ENCODE results near the gene CNTF.

CNTF gene

GRCh38 chr11:58625826-58626460 lies 3.5 kb downstream of the CNTF start:
- Histone ChIP-seq H3K4me3 (ENCODE audit: low read length in 2 of 2) (no peak overlapping the region), H3K27ac (ENCODE audit: low read depth in 2 of 2, low read length in 2 of 2) (no peak overlapping the region), H3K9ac (ENCODE audit: low read depth in 1 of 2, low read length in 2 of 2) (no peak overlapping the region), H3K4me1 (ENCODE audit: control insufficient read depth in 2 of 2, insufficient read depth in 2 of 2, low read length in 2 of 2) (no peaks in the 10 kb centered on the region), H3K9me3 (ENCODE audit: control insufficient read depth in 2 of 2, low read length in 2 of 2) (no peaks in the 10 kb centered on the region), H3K27me3 (ENCODE audit: control insufficient read depth in 2 of 2, insufficient read depth in 2 of 2, low read length in 2 of 2) (no peaks in the 10 kb centered on the region), H3K36me3 (ENCODE audit: control insufficient read depth in 2 of 2, insufficient read depth in 2 of 2, low read length in 2 of 2) (peaks cover 27 to 32% of the 10 kb centered on the region in 2 donors)

- Histone ChIP-seq H3K36me3 (ENCODE audit: control insufficient read depth in 2 of 2, insufficient read depth in 2 of 2, low read length in 2 of 2) (peaks cover 26 to 27% of the 10 kb centered on the region in 2 donors), H3K27ac (ENCODE audit: low read depth in 2 of 2, low read length in 2 of 2) (no peak overlapping the region)
Observed at GRCh38 chr11:58626934-58627483, 4.5 kb downstream of the CNTF start.

GRCh38 chr11:58628446-58628845 lies 6.0 kb downstream of the CNTF start:
- peaks cover 14 to 19% of the 10 kb centered on the region in 2 donors for H3K36me3 ChIP-seq (ENCODE audit: control insufficient read depth in 2 of 2, insufficient read depth in 2 of 2, low read length in 2 of 2)
- no peak overlapping the region for H3K9ac ChIP-seq (ENCODE audit: low read depth in 1 of 2, low read length in 2 of 2)
- no peak overlapping the region for H3K27ac ChIP-seq (ENCODE audit: low read depth in 2 of 2, low read length in 2 of 2)
- H3K4me3 ChIP-seq (ENCODE audit: low read length in 2 of 2) = no peak overlapping the region
- no peaks in the 10 kb centered on the region for H3K4me1 ChIP-seq (ENCODE audit: control insufficient read depth in 2 of 2, insufficient read depth in 2 of 2, low read length in 2 of 2)
- H3K9me3 ChIP-seq (ENCODE audit: control insufficient read depth in 2 of 2, low read length in 2 of 2) = no peaks in the 10 kb centered on the region
- H3K27me3 ChIP-seq (ENCODE audit: control insufficient read depth in 2 of 2, insufficient read depth in 2 of 2, low read length in 2 of 2) = no peaks in the 10 kb centered on the region

More at GRCh38 chr11:58626934-58627483, 4.5 kb downstream of the CNTF start:
- Histone ChIP-seq H3K4me1 (ENCODE audit: control insufficient read depth in 2 of 2, insufficient read depth in 2 of 2, low read length in 2 of 2) (no peaks in the 10 kb centered on the region), H3K4me3 (ENCODE audit: low read length in 2 of 2) (no peak overlapping the region), H3K9me3 (ENCODE audit: control insufficient read depth in 2 of 2, low read length in 2 of 2) (no peaks in the 10 kb centered on the region), H3K9ac (ENCODE audit: low read depth in 1 of 2, low read length in 2 of 2) (no peak overlapping the region), H3K27me3 (ENCODE audit: control insufficient read depth in 2 of 2, insufficient read depth in 2 of 2, low read length in 2 of 2) (no peaks in the 10 kb centered on the region)

GRCh38 chr11:58629857-58630256 lies 7.4 kb downstream of the CNTF start:
- Histone ChIP-seq H3K4me1 (ENCODE audit: control insufficient read depth in 2 of 2, insufficient read depth in 2 of 2, low read length in 2 of 2) (no peaks in the 10 kb centered on the region), H3K27ac (ENCODE audit: low read depth in 2 of 2, low read length in 2 of 2) (no peak overlapping the region), H3K9me3 (ENCODE audit: control insufficient read depth in 2 of 2, low read length in 2 of 2) (no peaks in the 10 kb centered on the region), H3K36me3 (ENCODE audit: control insufficient read depth in 2 of 2, insufficient read depth in 2 of 2, low read length in 2 of 2) (peaks cover 6 to 9% of the 10 kb centered on the region in 2 donors), H3K4me3 (ENCODE audit: low read length in 2 of 2) (no peak overlapping the region), H3K9ac (ENCODE audit: low read depth in 1 of 2, low read length in 2 of 2) (no peak overlapping the region), H3K27me3 (ENCODE audit: control insufficient read depth in 2 of 2, insufficient read depth in 2 of 2, low read length in 2 of 2) (no peaks in the 10 kb centered on the region)

- Histone ChIP-seq H3K4me3 (ENCODE audit: low read length in 2 of 2) (no peak overlapping the region), H3K36me3 (ENCODE audit: control insufficient read depth in 2 of 2, insufficient read depth in 2 of 2, low read length in 2 of 2) (peaks cover 0 to 3% of the 10 kb centered on the region in 2 donors), H3K4me1 (ENCODE audit: control insufficient read depth in 2 of 2, insufficient read depth in 2 of 2, low read length in 2 of 2) (no peaks in the 10 kb centered on the region), H3K27ac (ENCODE audit: low read depth in 2 of 2, low read length in 2 of 2) (no peak overlapping the region), H3K9ac (ENCODE audit: low read depth in 1 of 2, low read length in 2 of 2) (no peak overlapping the region), H3K9me3 (ENCODE audit: control insufficient read depth in 2 of 2, low read length in 2 of 2) (no peaks in the 10 kb centered on the region), H3K27me3 (ENCODE audit: control insufficient read depth in 2 of 2, insufficient read depth in 2 of 2, low read length in 2 of 2) (no peaks in the 10 kb centered on the region)
Observed at GRCh38 chr11:58631378-58631777, 8.9 kb downstream of the CNTF start.

GRCh38 chr11:58632510-58632909 lies 10.0 kb downstream of the CNTF start:
- no peaks in the 10 kb centered on the region for H3K4me1 ChIP-seq (ENCODE audit: control insufficient read depth in 2 of 2, insufficient read depth in 2 of 2, low read length in 2 of 2)
- H3K27ac ChIP-seq (ENCODE audit: low read depth in 2 of 2, low read length in 2 of 2) = no peak overlapping the region
- H3K36me3 ChIP-seq (ENCODE audit: control insufficient read depth in 2 of 2, insufficient read depth in 2 of 2, low read length in 2 of 2) = peaks cover 0 to 3% of the 10 kb centered on the region in 2 donors
- H3K9me3 ChIP-seq (ENCODE audit: control insufficient read depth in 2 of 2, low read length in 2 of 2) = no peaks in the 10 kb centered on the region
- H3K4me3 ChIP-seq (ENCODE audit: low read length in 2 of 2) = no peak overlapping the region
- H3K9ac ChIP-seq (ENCODE audit: low read depth in 1 of 2, low read length in 2 of 2) = no peak overlapping the region
- no peaks in the 10 kb centered on the region for H3K27me3 ChIP-seq (ENCODE audit: control insufficient read depth in 2 of 2, insufficient read depth in 2 of 2, low read length in 2 of 2)

- Histone ChIP-seq H3K4me1 (ENCODE audit: control insufficient read depth in 2 of 2, insufficient read depth in 2 of 2, low read length in 2 of 2) (peaks cover 10 to 16% of the 10 kb centered on the region in 2 donors), H3K9ac (ENCODE audit: low read depth in 1 of 2, low read length in 2 of 2) (no peak overlapping the region), H3K27me3 (ENCODE audit: control insufficient read depth in 2 of 2, insufficient read depth in 2 of 2, low read length in 2 of 2) (no peaks in the 10 kb centered on the region), H3K9me3 (ENCODE audit: control insufficient read depth in 2 of 2, low read length in 2 of 2) (no peaks in the 10 kb centered on the region), H3K36me3 (ENCODE audit: control insufficient read depth in 2 of 2, insufficient read depth in 2 of 2, low read length in 2 of 2) (no peaks in the 10 kb centered on the region), H3K4me3 (ENCODE audit: low read length in 2 of 2) (no peak overlapping the region), H3K27ac (ENCODE audit: low read depth in 2 of 2, low read length in 2 of 2) (no peak overlapping the region)
Observed at GRCh38 chr11:58636587-58636986, 14.1 kb downstream of the CNTF start.

GRCh38 chr11:58637371-58637770 lies 14.9 kb downstream of the CNTF start:
- no peak overlapping the region for H3K4me3 ChIP-seq (ENCODE audit: low read length in 2 of 2)

GRCh38 chr11:58639103-58639502 lies 16.6 kb downstream of the CNTF start:
- no peak overlapping the region for H3K9ac ChIP-seq (ENCODE audit: low read depth in 1 of 2, low read length in 2 of 2)
- H3K27me3 ChIP-seq (ENCODE audit: control insufficient read depth in 2 of 2, insufficient read depth in 2 of 2, low read length in 2 of 2) = no peaks in the 10 kb centered on the region
- H3K4me1 ChIP-seq (ENCODE audit: control insufficient read depth in 2 of 2, insufficient read depth in 2 of 2, low read length in 2 of 2) = peaks cover 14 to 33% of the 10 kb centered on the region in 2 donors
- no peak overlapping the region for H3K4me3 ChIP-seq (ENCODE audit: low read length in 2 of 2)
- no peaks in the 10 kb centered on the region for H3K36me3 ChIP-seq (ENCODE audit: control insufficient read depth in 2 of 2, insufficient read depth in 2 of 2, low read length in 2 of 2)
- H3K9me3 ChIP-seq (ENCODE audit: control insufficient read depth in 2 of 2, low read length in 2 of 2) = no peaks in the 10 kb centered on the region
- no peak overlapping the region for H3K27ac ChIP-seq (ENCODE audit: low read depth in 2 of 2, low read length in 2 of 2)

More at GRCh38 chr11:58637371-58637770, 14.9 kb downstream of the CNTF start:
- peaks cover 14 to 24% of the 10 kb centered on the region in 2 donors for H3K4me1 ChIP-seq (ENCODE audit: control insufficient read depth in 2 of 2, insufficient read depth in 2 of 2, low read length in 2 of 2)
- H3K27me3 ChIP-seq (ENCODE audit: control insufficient read depth in 2 of 2, insufficient read depth in 2 of 2, low read length in 2 of 2) = no peaks in the 10 kb centered on the region
- no peaks in the 10 kb centered on the region for H3K36me3 ChIP-seq (ENCODE audit: control insufficient read depth in 2 of 2, insufficient read depth in 2 of 2, low read length in 2 of 2)
- H3K9me3 ChIP-seq (ENCODE audit: control insufficient read depth in 2 of 2, low read length in 2 of 2) = no peaks in the 10 kb centered on the region
- no peak overlapping the region for H3K9ac ChIP-seq (ENCODE audit: low read depth in 1 of 2, low read length in 2 of 2)
- no peak overlapping the region for H3K27ac ChIP-seq (ENCODE audit: low read depth in 2 of 2, low read length in 2 of 2)

- no peaks in the 10 kb centered on the region for H3K9me3 ChIP-seq (ENCODE audit: control insufficient read depth in 2 of 2, low read length in 2 of 2)
- no peaks in the 10 kb centered on the region for H3K36me3 ChIP-seq (ENCODE audit: control insufficient read depth in 2 of 2, insufficient read depth in 2 of 2, low read length in 2 of 2)
- no peak overlapping the region for H3K4me3 ChIP-seq (ENCODE audit: low read length in 2 of 2)
- peaks cover 14 to 33% of the 10 kb centered on the region in 2 donors for H3K4me1 ChIP-seq (ENCODE audit: control insufficient read depth in 2 of 2, insufficient read depth in 2 of 2, low read length in 2 of 2)
- no peaks in the 10 kb centered on the region for H3K27me3 ChIP-seq (ENCODE audit: control insufficient read depth in 2 of 2, insufficient read depth in 2 of 2, low read length in 2 of 2)
- H3K27ac ChIP-seq (ENCODE audit: low read depth in 2 of 2, low read length in 2 of 2) = no peak overlapping the region
- H3K9ac ChIP-seq (ENCODE audit: low read depth in 1 of 2, low read length in 2 of 2) = no peak overlapping the region
Observed at GRCh38 chr11:58639669-58640068, 17.2 kb downstream of the CNTF start.
